IPS DF 4.7 (cell line): ENCODE data around the gene ZNHIT2.
"Not testable (repeated sequence)": the region's sequence is repeated elsewhere in the genome, so short reads cannot be mapped to it uniquely, and the experiment has no call there.

ENCODE experiments used
- DNase-seq: peaks from one replicate; pipeline ENCODE4 v3.0.0-alpha.2; 2013; ENCODE audit warnings: low spot score; ENCODE audit errors: extremely low read depth

The ZNHIT2 gene

DNA sequence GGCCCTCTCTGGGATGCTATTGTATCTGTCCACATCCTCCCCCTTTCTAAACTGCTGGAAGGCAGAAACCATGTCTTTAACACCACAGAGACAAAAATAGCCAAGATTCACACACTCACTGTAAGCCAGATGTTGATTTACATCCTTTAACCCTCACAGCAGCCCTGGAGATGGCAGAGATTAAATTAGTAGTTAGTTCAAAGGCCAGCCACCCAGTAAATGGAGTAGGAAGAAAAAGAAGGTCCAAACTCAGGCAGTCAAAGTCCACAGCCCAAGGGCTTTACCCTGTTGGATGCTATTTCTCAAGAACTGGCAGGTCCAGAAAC is 2.1 kb upstream of the ZNHIT2 start:
- no peak for DNase-seq

- DNase-seq, result not testable (repeated sequence)
These were observed 1.6 kb upstream of the ZNHIT2 start for GRCh38 chr11:65118891-65119669.

DNA sequence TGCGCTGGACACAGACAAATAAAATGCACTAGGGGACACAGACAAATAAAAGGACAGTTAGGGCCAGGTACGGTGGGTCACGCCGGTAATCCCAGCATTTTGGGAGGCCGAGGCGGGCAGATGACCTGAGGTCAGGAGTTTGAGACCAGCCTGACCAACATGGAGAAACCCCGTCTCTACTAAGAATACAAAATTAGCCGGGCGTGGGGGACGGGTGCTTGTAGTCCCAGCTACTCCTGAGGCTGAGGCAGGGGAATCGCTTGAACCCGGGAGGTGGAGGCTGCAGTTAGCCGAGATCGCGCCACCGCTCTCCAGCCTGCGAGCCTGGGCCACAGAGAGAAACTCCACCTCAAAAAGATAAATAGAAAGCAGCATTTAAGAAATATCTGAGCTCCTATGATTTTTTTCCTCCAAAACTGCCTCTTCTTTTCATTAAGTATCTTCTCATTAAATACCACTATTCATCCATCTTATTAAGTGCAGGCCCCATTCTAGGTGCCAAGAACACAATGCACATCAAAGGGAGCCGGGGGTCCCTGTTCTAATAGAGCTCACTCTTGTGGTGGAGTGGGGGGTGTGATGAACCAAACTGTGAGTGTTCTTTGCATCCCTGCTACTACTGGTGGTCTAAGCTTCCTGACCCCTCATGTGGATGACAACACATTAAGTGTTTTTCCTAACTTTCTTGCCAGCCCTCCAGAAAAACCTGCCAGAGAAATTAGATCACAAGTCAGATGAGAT is 766 bp upstream of the ZNHIT2 start:
- DNase-seq, result no peak

- no peak for DNase-seq
These were observed 913 bp downstream of the ZNHIT2 start for GRCh38 chr11:65116370-65117205.

DNA sequence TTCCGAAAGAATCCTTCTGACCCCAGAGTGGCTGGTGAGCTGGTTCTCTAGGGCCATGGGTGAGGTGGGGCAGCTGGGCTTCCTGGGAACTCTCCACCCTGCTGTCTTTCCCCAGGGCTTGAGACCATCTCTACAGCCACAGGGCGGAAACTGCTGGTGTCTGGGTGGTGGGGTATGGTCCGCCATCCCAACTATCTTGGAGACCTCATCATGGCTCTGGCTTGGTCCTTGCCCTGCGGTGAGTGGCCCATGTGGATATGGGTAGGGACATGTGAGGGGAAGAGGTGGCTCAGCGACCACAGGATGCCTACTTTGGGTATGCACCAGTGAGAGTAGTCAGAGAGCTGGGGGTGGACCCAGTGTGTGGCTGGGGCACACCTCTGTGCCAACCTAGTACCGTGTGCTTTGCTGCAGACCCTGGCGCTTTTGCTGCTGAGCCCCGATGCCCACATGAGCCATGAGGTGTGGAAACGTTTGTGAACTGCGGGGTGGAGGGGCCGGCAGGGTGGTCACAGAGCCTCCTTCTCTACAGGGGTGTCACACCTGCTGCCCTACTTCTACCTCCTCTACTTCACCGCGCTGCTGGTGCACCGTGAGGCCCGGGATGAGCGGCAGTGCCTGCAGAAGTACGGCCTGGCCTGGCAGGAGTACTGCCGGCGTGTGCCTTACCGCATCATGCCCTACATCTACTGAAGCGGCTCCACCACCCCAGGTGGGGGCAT is 2.0 kb downstream of the ZNHIT2 start:
- DNase-seq, result no peak

- no peak for DNase-seq
These were observed 2.8 kb downstream of the ZNHIT2 start for GRCh38 chr11:65114538-65115171.

DNA sequence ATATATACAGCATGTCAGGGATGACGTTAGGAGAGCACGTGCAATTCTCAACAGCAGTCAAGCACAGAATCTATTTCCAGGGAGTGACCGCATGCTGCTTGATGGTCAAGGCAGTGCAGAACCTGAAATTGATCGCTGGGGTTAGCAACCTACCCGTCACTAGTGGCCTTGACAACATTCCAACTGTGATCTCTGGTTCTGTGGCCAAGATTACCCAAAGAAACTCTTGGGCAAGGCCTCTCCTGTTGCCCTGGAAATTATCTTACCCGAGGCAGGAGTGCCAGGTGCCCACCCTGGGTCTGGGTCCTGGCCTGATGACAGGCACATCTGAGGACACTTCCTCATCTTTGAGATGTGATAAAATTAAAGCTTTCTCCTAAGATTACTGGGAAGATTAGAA is 3.7 kb downstream of the ZNHIT2 start:
- DNase-seq, result no peak

GRCh38 chr11:65113361-65113756 is 4.1 kb downstream of the ZNHIT2 start:
- no peak for DNase-seq

- DNase-seq, result no peak
These were observed 4.7 kb downstream of the ZNHIT2 start for GRCh38 chr11:65112546-65113360.

DNA sequence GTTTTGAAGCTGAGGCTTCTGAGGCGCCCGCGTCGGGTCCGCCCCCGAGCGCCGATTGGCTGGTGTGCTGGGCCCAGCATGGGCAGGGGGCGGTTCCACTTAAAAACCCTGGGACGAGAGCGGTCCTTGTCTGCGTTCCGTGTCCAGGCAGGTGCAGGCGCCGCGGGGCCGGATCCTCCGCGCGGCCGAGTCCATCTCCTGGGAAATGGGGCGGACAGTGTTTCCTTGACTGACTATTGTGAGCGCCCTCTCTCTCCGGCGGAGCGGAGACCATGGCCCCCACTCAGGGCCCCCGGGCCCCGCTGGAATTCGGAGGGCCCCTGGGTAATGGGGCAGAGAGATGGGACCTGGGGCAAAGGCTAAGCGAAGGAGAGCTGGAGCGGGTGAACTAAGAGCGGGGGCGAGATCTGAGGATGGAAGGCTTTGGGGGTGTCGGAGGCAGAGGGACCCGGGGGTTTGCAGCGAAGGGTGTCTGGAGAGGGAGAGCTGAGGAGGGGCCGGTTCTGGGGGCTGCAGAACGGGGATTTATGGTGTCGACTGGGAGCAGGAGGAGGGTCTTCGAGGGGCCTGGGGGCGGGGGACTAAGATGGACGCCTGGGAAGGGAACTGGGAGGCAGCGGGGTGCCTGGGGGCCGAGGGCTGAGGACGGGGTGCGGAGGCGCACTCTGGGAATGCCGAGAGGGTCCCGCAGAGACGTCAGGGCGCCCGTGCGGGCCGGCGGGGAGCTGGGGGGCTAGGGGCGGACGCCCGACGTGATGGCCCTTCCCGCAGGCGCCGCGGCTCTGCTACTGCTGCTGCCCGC is 5.6 kb downstream of the ZNHIT2 start, which contains the start of gene TM7SF2:
TM7SF2 (plus strand) TSS at position 129 of the 802 bp plus-strand sequence; CDS start at position 273, 144 bp downstream.
- no peak for DNase-seq

DNA sequence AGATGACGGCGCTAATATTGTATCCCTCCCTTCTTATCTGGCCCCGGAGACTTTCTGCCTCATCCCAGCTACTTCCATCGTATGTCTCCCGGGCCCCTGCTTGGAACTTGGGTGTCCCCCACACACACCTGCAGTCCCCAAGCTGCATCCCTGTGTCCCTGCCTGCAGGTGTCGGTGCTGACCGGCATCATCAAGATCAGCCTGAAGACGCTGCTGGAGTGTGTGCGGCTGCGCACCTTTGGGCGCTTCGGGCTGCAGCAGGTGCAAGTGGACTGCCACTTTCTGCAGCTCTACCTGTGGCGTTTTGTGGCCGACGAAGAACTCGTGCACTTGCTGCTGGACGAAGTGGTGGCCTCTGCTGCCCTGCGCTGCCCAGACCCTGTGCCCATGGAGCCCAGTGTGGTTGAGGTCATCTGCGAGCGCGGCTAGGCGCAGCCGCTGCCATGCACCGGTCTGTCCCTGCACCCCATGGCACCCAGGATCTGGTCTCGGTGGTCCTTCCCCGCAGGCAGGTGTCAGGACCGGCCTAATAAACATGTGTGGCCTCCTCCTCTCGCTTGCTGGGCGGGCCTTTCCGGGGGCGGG is 6.2 kb downstream of the ZNHIT2 start:
- DNase-seq, result no peak

- no peak for DNase-seq
These were observed 7.1 kb downstream of the ZNHIT2 start for GRCh38 chr11:65110354-65110861.

DNA sequence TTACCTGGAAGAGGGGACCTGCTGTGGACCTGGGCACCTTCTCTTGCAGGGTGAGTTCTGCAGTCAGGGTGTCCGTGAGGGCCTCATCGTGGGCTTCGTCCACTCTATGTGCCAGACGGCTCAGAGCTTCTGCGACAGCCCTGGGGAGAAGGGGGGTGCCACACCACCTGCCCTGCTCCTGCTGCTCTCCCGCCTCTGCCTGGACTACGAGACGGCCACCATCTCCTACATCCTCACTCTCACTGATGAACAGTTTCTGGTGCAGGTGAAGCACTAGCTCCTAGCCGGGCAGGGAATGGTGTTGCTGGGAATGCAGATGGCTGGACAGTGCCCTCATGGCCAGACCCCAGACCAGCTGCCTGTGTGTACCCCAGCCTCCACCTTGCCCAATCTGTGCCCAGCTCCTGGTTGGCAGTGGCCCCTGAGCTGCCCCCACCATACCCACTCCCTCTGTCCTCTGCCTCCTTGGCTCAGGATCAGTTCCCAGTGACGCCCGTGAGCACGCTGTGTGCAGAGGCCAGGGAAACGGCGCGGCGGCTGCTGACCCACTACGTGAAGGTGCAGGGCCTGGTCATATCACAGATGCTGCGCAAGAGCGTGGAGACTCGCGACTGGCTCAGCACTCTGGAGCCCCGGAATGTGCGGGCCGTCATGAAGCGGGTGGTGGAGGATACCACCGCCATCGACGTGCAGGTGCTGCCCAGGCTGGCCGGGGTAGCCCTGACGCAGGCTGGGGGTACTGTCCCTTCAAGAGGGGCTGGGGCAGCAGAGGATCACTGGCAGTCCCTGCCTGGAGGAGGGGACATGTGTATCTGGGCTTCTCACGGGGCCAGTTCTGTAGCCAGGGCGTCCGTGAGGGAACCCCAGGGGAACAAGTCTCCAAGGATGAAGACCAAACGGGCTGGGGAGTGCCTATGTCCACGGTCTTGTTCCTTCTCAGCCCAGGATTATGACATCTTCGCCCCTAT is 8.0 kb downstream of the ZNHIT2 start:
- DNase-seq, result no peak

GRCh38 chr11:65108469-65109123 is 8.9 kb downstream of the ZNHIT2 start:
- DNase-seq, result no peak

GRCh38 chr11:65107751-65108468 is 9.6 kb downstream of the ZNHIT2 start:
- no peak for DNase-seq

GRCh38 chr11:65107078-65107477 is 10.4 kb downstream of the ZNHIT2 start:
- DNase-seq, result no peak
